K562 (cell line): ENCODE results near the gene CNPY3. TPM values are rescaled to one million over a fixed set of nuclear protein-coding genes. Genes with fewer than 3 reads are reported as not detected.
"Not testable (repeated sequence)": the region's sequence is repeated elsewhere in the genome, so short reads cannot be mapped to it uniquely, and the experiment has no call there.

Experiments used
- NR1H2 ChIP-seq: sonication (generic); formaldehyde crosslinking; IDR thresholded peaks from 2 replicates; pipeline ENCODE4 v1.4.0; 2020; ENCODE audit warnings: mild to moderate bottlenecking, missing genetic modification reagents
- NR2C2 ChIP-seq, 2 experiments: fragments of 200-800 bp in 1 of 2; sonication (Bioruptor generic) in 1 of 2; sonication (generic) in 1 of 2; formaldehyde crosslinking in 1 of 2; IDR thresholded peaks; 2 replicates each; pipeline versions ENCODE4 v1.6.1 to v1.8.0; 2016 to 2022; ENCODE audit warnings: mild to moderate bottlenecking in 1 of 2, missing compliant biosample characterization in 1 of 2, missing genetic modification characterization in 1 of 2, missing genetic modification reagents in 1 of 2
- PHB2 ChIP-seq: fragments of 450-650 bp; IDR thresholded peaks from 2 replicates; pipeline ENCODE4 v1.6.1; 2017; ENCODE audit warnings: low read depth
- TRIM25 ChIP-seq: fragments of 450-650 bp; IDR thresholded peaks from 2 replicates; pipeline ENCODE4 v1.7.0; 2016; ENCODE audit warnings: borderline replicate concordance
- ZBTB40 ChIP-seq, 2 experiments: fragments of 450-650 bp in 1 of 2; sonication (generic) in 1 of 2; formaldehyde crosslinking in 1 of 2; IDR thresholded peaks; 2 replicates each; pipeline versions ENCODE4 v1.7.1 to v1.9.0; 2016 to 2022; ENCODE audit warnings: inconsistent platforms in 1 of 2, mild to moderate bottlenecking in 1 of 2, missing genetic modification reagents in 1 of 2
- ZNF12 ChIP-seq: sonication (generic); formaldehyde crosslinking; IDR thresholded peaks from 2 replicates; pipeline ENCODE4 v1.4.0; 2020; ENCODE audit warnings: mild to moderate bottlenecking, missing genetic modification reagents
- polyA plus RNA-seq, 8 experiments: library from polyadenylated mRNA; depleted of rRNA in 4 of 8; stranded (reverse) in 5 of 8; unstranded in 3 of 8; fragments of >200 nt; fragmentation: Nextera tagmentation in 2 of 8; fragmentation: Illumina TruSeq in 1 of 8; extraction: Ambion mirVana in 2 of 8; extraction: Trizol in 1 of 8; gene quantifications; 2 replicates each; pipeline versions ENCODE4 v1.2.1 to v1.2.3, GENCODE V29; 2011 to 2014; ENCODE audit warnings: inconsistent platforms in 1 of 8, missing spikeins in 1 of 8
- total RNA-seq, 7 experiments: library from RNA; depleted of rRNA in 6 of 7; stranded (reverse); fragments of >200 nt in 6 of 7; fragmentation: Illumina TruSeq in 2 of 7; extraction: Trizol in 2 of 7; gene quantifications; 2 replicates each; pipeline versions ENCODE4 v1.2.1 to v1.2.3, GENCODE V29; 2011 to 2021; ENCODE audit warnings: low replicate concordance in 1 of 7

CNPY3 gene
- total and polyA plus RNA-seq, 9 of the 15 experiments (the other 6 are each of a cell fraction or from before 2014, with no cell fraction given): 2.4 to 37.4 (median 21.2) TPM

GRCh38 chr6:42880240-42880817, 49.0 kb upstream of the CNPY3 start (continued):
- TF ChIP-seq ZBTB40 (IDR thresholded peaks at IDR 0.05) (peak; percentile 49; the same call in 1 of the 2 replicates), PHB2 (0 out of 2 replicates have a peak, but pooled peaks have one; percentile 0), TRIM25 (0 out of 2 replicates have a peak, but pooled peaks have one; percentile 76), NR2C2 (tag; IDR thresholded peaks at IDR 0.05) (peak; percentile 34; the same call in 1 of the 2 replicates), NR1H2 (CRISPR knock-in tag) (0 out of 2 replicates have a peak, but pooled peaks have one; percentile 2), ZNF12 (CRISPR knock-in tag) (0 out of 2 replicates have a peak, but pooled peaks have one; percentile 40)
- not testable (repeated sequence) for TF ChIP-seq ZBTB40, NR2C2 (CRISPR knock-in tag; IDR thresholded peaks at IDR 0.05)
